ENCODE data around the gene PAFAH2.

DNA sequence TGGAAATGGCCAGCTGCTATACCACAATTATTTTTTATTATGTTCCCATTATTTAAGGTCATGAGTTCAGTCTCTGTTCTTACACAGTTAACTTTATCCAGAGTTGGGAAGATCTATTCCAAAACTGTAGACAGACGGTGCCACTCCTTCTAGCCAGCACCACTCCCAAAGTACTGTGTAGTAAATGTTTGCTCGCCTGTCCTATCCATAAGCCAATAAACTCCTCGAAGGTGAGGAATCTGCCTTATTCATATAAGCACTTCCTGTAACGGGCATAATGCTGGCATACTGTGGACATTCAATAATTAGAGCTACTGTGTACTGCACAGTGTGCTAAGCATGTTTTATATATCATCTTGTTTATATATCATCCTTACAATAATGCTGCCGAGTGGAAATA lies 65.5 kb downstream of the PAFAH2 start:
- TF ChIP-seq, protein P1, sequence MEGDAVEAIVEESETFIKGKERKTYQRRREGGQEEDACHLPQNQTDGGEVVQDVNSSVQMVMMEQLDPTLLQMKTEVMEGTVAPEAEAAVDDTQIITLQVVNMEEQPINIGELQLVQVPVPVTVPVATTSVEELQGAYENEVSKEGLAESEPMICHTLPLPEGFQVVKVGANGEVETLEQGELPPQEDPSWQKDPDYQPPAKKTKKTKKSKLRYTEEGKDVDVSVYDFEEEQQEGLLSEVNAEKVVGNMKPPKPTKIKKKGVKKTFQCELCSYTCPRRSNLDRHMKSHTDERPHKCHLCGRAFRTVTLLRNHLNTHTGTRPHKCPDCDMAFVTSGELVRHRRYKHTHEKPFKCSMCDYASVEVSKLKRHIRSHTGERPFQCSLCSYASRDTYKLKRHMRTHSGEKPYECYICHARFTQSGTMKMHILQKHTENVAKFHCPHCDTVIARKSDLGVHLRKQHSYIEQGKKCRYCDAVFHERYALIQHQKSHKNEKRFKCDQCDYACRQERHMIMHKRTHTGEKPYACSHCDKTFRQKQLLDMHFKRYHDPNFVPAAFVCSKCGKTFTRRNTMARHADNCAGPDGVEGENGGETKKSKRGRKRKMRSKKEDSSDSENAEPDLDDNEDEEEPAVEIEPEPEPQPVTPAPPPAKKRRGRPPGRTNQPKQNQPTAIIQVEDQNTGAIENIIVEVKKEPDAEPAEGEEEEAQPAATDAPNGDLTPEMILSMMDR (IDR thresholded peaks at IDR 0.05) = no peak
- no peak for TF ChIP-seq POLR2A (IDR thresholded peaks at IDR 0.05)

All from adrenal gland (tissue), 5 donors.